ENCODE results near the gene RAD52.
"Not testable (repeated sequence)": the region's sequence is repeated elsewhere in the genome, so short reads cannot be mapped to it uniquely, and the experiment has no call there.

The RAD52 gene

DNA sequence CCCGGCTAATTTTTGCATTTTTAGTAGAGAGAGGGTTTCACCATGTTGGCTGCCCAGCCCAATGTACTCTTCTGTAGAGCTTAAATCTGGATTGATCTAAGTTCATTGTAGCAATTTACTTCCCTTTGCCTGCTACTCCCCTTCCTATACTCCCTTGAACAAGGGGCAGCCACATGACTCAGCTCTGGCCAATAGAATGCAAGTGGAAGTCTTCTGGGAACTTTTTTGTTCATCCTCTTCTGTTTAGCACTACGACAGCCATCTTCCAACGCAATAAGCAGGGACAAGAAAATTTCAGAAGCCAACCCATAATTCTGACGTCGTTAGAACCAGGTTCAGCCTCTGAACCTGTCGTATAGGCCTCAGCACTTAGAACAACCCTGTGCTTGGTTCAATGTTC lies 6.4 kb upstream of the RAD52 start:
- H3K9ac ChIP-seq (ENCODE audit: low read depth, low read length), result no peak overlapping the region
- H3K4me1 ChIP-seq (ENCODE audit: control insufficient read depth, insufficient read depth, low read length), result peaks cover 22% of the 10 kb centered on the region
- no peaks in the 10 kb centered on the region for H3K27me3 ChIP-seq (ENCODE audit: control insufficient read depth, insufficient read depth, low read length)
- H3K9me3 ChIP-seq (replicated peaks; ENCODE audit: low read length), result no peaks in the 10 kb centered on the region
- H3K36me3 ChIP-seq (ENCODE audit: insufficient read depth, low read length), result no peaks in the 10 kb centered on the region
- H3K4me2 ChIP-seq (ENCODE audit: low read length), result no peak overlapping the region
- no peak overlapping the region for H3K4me3 ChIP-seq (ENCODE audit: low read length)

DNA sequence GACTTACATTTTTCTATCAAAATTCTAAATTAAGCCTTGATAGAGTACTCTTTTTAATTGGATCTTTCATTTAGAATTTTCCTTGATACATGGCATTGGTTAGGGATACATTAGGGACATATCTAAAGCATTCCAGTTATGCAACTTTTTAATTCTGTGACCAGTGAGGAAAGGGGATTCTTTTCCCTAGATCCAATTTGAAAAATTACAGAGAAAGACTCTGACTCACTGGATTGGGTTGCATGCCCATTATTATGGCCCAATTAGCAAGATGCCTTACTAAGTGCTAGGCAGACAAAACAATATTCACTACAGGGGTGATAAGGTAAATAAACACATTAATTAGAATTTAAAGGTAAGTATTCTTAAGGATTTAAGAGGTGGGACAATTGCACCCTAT lies 5.2 kb upstream of the RAD52 start:
- H3K4me2 ChIP-seq (ENCODE audit: low read length), result no peak overlapping the region
- no peaks in the 10 kb centered on the region for H3K9me3 ChIP-seq (replicated peaks; ENCODE audit: low read length)
- no peaks in the 10 kb centered on the region for H3K36me3 ChIP-seq (ENCODE audit: insufficient read depth, low read length)
- H3K4me1 ChIP-seq (ENCODE audit: control insufficient read depth, insufficient read depth, low read length), result peaks cover 22% of the 10 kb centered on the region
- H3K4me3 ChIP-seq (ENCODE audit: low read length), result no peak overlapping the region
- no peaks in the 10 kb centered on the region for H3K27me3 ChIP-seq (ENCODE audit: control insufficient read depth, insufficient read depth, low read length)
- no peak overlapping the region for H3K9ac ChIP-seq (ENCODE audit: low read depth, low read length)

DNA sequence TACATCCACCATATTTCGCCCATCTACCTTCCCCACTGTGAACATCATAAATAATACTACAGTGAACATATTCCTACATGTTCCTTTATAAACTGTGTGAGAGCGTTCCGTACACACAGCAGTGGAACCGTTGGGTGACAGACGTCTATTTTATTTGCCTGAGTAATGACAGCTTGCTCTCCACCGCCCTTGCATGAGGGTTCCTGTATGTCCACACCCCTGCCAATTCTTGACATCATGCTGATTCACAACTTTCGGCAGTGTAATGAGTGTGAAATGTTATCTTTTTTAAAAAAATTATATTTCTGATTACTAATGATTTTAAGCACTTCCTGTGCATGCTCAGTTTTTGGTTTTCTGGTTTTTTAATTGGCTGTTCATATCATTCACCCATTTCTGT lies 4.3 kb upstream of the RAD52 start:
- H3K4me1 ChIP-seq (ENCODE audit: control insufficient read depth, insufficient read depth, low read length), result peaks cover 20% of the 10 kb centered on the region
- H3K4me2 ChIP-seq (ENCODE audit: low read length), result peak overlapping the region; percentile 72
- H3K36me3 ChIP-seq (ENCODE audit: insufficient read depth, low read length), result no peaks in the 10 kb centered on the region
- no peak overlapping the region for H3K4me3 ChIP-seq (ENCODE audit: low read length)
- H3K9ac ChIP-seq (ENCODE audit: low read depth, low read length), result peak overlapping the region; percentile 5
- no peaks in the 10 kb centered on the region for H3K9me3 ChIP-seq (replicated peaks; ENCODE audit: low read length)
- H3K27me3 ChIP-seq (ENCODE audit: control insufficient read depth, insufficient read depth, low read length), result no peaks in the 10 kb centered on the region

DNA sequence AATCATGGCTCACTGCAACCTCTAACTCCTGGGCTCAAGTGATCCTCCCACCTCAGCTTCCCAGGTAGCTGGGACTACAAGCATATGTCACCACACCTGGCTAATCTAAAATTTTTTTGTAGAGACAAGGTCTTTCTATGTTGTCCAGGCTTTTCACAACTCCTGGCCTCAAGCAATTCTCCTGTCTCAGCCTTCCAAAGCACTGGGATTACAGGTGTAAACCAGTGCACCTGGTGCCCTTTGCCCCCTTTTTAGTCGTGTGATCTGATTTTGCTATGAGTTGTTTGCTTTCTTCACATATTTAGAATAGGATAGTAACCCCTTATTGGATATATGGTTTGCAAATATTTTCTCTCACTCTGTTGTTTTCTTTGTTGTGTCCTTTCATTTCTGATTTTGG lies 1.7 kb upstream of the RAD52 start:
- Histone ChIP-seq H3K9me3 (replicated peaks; ENCODE audit: low read length) (no peaks in the 10 kb centered on the region), H3K4me3 (ENCODE audit: low read length) (no peak overlapping the region), H3K4me1 (ENCODE audit: control insufficient read depth, insufficient read depth, low read length) (peaks cover 27% of the 10 kb centered on the region), H3K4me2 (ENCODE audit: low read length) (no peak overlapping the region), H3K36me3 (ENCODE audit: insufficient read depth, low read length) (no peaks in the 10 kb centered on the region), H3K27me3 (ENCODE audit: control insufficient read depth, insufficient read depth, low read length) (no peaks in the 10 kb centered on the region), H3K9ac (ENCODE audit: low read depth, low read length) (no peak overlapping the region)

DNA sequence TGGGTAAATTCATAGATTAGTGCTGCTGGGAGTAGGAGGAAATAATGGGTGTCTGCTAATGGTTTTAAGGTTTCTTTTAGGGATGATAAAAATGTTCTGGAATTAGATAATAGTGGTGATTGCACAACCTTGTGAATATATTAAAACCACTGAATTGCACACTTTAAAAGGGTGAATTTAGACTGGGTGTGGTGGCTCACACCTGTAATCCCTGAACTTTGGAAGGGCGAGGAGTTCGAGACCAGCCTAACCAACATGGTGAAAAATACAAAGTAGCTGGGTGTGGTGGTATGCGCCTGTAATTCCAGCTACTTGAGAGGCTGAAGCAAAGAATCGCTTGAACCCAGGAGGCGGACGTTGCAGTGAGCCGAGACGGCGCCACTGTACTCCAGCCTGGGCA lies 1.3 kb downstream of the RAD52 start:
- H3K4me1 ChIP-seq (ENCODE audit: control insufficient read depth, insufficient read depth, low read length), result peaks cover 20% of the 10 kb centered on the region
- H3K4me3 ChIP-seq (ENCODE audit: low read length), result peak overlapping the region; percentile 79
- no peaks in the 10 kb centered on the region for H3K36me3 ChIP-seq (ENCODE audit: insufficient read depth, low read length)
- H3K4me2 ChIP-seq (ENCODE audit: low read length), result peak overlapping the region; percentile 89
- H3K9me3 ChIP-seq (replicated peaks; ENCODE audit: low read length), result no peaks in the 10 kb centered on the region
- peak overlapping the region; percentile 86 for H3K9ac ChIP-seq (ENCODE audit: low read depth, low read length)
- no peaks in the 10 kb centered on the region for H3K27me3 ChIP-seq (ENCODE audit: control insufficient read depth, insufficient read depth, low read length)

DNA sequence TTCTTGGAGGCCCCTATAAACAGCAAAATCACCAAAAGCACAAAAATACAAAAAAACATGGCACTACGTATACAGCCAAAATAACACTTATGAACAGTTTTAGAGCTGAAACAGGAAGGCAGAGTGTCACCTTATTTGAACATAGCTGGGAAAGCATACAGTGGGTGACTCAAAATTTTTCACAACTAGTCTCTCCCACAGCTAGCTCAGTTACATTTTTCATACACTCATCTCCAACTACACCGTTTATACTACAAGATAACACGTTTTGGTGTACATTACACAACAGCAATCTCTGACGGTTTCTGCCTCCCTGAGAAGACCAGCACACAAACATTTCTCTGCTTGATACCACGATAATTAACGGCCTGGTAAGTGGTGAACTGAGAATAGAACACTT lies 2.9 kb downstream of the RAD52 start:
- Histone ChIP-seq H3K4me2 (ENCODE audit: low read length) (no peak overlapping the region), H3K36me3 (ENCODE audit: insufficient read depth, low read length) (no peaks in the 10 kb centered on the region), H3K9ac (ENCODE audit: low read depth, low read length) (no peak overlapping the region), H3K9me3 (replicated peaks; ENCODE audit: low read length) (no peaks in the 10 kb centered on the region), H3K27me3 (ENCODE audit: control insufficient read depth, insufficient read depth, low read length) (no peaks in the 10 kb centered on the region), H3K4me1 (ENCODE audit: control insufficient read depth, insufficient read depth, low read length) (peaks cover 22% of the 10 kb centered on the region), H3K4me3 (ENCODE audit: low read length) (no peak overlapping the region)

DNA sequence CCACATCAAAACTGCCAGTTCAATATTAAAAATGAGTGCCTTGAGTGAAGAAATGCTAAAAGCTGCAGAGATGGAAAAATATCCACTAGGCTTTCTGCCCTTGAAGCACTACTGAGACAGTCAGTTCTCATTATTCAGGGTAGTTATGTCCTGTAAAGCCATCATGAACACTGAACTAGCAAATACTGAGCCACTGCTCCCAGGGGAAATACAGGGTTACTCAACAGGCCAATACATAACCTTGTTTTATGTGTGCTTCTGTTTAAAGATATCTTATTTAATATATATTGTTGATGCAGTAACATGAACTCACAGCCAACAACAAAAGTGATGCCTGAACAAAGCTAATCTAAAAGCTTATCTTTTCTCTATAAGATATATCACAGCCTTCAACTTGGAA lies 3.3 kb downstream of the RAD52 start:
- peaks cover 22% of the 10 kb centered on the region for H3K4me1 ChIP-seq (ENCODE audit: control insufficient read depth, insufficient read depth, low read length)

DNA sequence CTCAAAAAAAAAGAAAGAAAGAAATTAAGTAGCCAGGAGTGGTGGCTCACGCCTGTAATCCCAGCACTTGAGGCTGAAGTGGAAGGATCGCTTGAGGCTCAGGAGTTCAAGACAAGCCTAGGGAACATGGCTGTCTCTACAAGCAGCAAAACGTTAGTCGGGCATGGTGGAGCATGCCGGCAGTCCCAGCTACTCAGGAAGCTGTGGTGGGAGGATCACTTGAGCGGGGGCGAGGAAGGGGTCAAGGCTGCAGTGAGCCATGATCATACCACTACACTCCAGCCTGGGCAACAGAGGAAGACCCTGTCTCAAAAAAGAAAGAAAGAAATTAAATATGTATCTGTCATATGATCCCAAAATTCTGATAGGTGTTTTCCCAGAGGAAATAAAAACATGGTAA lies 5.3 kb downstream of the RAD52 start:
- Histone ChIP-seq H3K4me3 (ENCODE audit: low read length) (no peak overlapping the region), H3K4me1 (ENCODE audit: control insufficient read depth, insufficient read depth, low read length) (peaks cover 22% of the 10 kb centered on the region), H3K27me3 (ENCODE audit: control insufficient read depth, insufficient read depth, low read length) (no peaks in the 10 kb centered on the region), H3K4me2 (ENCODE audit: low read length) (no peak overlapping the region), H3K9me3 (replicated peaks; ENCODE audit: low read length) (no peaks in the 10 kb centered on the region), H3K36me3 (ENCODE audit: insufficient read depth, low read length) (no peaks in the 10 kb centered on the region), H3K9ac (ENCODE audit: low read depth, low read length) (no peak overlapping the region)

More for the DNA sequence above, 3.3 kb downstream of the RAD52 start:
- no peaks in the 10 kb centered on the region for H3K36me3 ChIP-seq (ENCODE audit: insufficient read depth, low read length)
- no peaks in the 10 kb centered on the region for H3K27me3 ChIP-seq (ENCODE audit: control insufficient read depth, insufficient read depth, low read length)
- H3K9ac ChIP-seq (ENCODE audit: low read depth, low read length), result no peak overlapping the region
- no peak overlapping the region for H3K4me2 ChIP-seq (ENCODE audit: low read length)
- no peak overlapping the region for H3K4me3 ChIP-seq (ENCODE audit: low read length)
- no peaks in the 10 kb centered on the region for H3K9me3 ChIP-seq (replicated peaks; ENCODE audit: low read length)

DNA sequence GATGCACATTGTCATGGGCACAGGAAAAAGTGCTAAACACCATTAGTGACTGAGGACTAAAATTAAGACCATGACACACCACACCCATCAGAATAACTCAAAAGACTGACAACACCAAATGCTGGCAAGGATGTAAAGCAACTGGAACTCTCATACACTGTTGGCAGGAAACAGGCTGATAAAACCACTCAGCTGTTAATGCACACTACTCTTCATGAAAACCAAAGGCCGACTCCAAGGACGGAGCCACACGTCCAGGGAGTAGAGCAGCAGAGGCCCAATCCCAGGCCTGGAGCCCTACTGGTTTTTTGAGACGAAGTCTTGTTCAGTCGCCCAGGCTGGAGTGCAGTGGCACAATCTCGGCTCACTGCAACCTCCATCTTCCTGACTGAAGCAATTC lies 6.4 kb downstream of the RAD52 start:
- Histone ChIP-seq H3K9ac (ENCODE audit: low read depth, low read length) (no peak overlapping the region), H3K4me1 (ENCODE audit: control insufficient read depth, insufficient read depth, low read length) (peaks cover 16% of the 10 kb centered on the region), H3K27me3 (ENCODE audit: control insufficient read depth, insufficient read depth, low read length) (no peaks in the 10 kb centered on the region), H3K36me3 (ENCODE audit: insufficient read depth, low read length) (peaks cover 5% of the 10 kb centered on the region), H3K4me2 (ENCODE audit: low read length) (no peak overlapping the region), H3K4me3 (ENCODE audit: low read length) (no peak overlapping the region), H3K9me3 (replicated peaks; ENCODE audit: low read length) (no peaks in the 10 kb centered on the region)

DNA sequence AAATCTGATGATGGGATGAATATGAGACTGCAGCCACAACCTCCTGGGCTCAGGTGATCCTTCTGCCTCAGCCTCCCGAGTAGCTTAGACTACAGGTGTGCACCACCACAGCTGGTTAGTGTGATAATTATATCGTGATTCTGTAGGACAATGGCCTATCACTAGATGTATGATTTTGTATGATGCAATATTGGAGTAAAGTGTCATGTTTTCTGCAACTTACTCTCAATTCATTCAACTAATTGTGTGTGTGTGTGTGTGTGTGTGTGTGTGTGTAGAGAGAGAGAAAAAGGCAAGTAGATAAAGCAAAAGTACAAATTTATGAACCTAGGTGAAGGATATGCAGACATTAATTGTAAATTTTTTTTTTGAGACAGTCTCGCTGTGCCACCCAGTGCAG lies 10.7 kb downstream of the RAD52 start:
- H3K27me3 ChIP-seq (ENCODE audit: control insufficient read depth, insufficient read depth, low read length), result no peaks in the 10 kb centered on the region
- no peak overlapping the region for H3K4me3 ChIP-seq (ENCODE audit: low read length)
- H3K36me3 ChIP-seq (ENCODE audit: insufficient read depth, low read length), result peaks cover 5% of the 10 kb centered on the region
- no peaks in the 10 kb centered on the region for H3K9me3 ChIP-seq (replicated peaks; ENCODE audit: low read length)
- H3K4me2 ChIP-seq (ENCODE audit: low read length), result no peak overlapping the region
- H3K9ac ChIP-seq (ENCODE audit: low read depth, low read length), result no peak overlapping the region
- H3K4me1 ChIP-seq (ENCODE audit: control insufficient read depth, insufficient read depth, low read length), result peaks cover 7% of the 10 kb centered on the region

DNA sequence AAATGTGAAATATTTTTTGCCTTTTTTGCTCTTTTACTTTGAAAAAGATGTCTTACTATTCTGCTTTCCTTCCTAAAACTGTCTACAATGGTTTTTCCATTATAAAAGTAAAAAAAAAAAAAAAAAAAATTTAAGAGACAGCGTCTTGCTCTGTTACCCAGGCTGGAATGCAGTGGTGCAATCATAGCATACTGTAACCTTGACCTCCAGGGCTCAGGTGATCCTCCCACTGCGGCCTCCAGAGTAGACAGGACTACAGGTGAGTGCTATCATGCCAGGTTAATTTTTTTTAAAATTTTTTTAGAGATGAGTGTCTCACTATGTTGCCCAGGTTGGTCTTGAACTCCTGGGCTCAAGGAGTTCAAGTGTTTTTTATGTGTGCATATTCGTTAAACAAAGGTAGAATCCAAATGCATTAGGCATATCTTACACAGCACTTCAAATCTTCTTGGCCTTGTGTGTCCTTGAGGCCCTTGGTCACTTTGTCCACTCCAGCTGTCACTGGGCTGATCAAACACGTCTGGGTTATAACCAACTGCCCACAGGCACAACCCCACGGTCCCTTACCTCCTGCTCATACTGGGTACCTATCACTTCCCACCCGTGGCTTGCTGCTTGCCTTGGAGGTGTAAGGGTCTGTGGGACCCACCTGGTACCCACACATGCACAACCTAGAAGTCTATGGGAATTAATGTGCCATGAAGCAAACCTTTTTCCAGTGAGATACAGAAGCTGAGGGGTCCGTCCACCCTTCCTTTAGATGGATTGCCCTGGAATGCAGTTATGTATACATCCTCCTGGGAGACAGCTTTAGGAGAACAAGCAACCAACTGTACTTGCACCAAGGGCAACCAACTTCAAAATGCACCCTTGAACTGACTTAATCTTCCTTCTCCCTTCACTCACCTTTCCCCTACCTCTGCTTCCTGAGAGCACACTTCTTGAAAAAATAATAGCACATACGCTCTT lies 12.8 kb downstream of the RAD52 start:
- H3K36me3 ChIP-seq (ENCODE audit: insufficient read depth, low read length), result peaks cover 11% of the 10 kb centered on the region
- no peaks in the 10 kb centered on the region for H3K9me3 ChIP-seq (replicated peaks; ENCODE audit: low read length)
- H3K27me3 ChIP-seq (ENCODE audit: control insufficient read depth, insufficient read depth, low read length), result no peaks in the 10 kb centered on the region
- no peak overlapping the region for H3K4me2 ChIP-seq (ENCODE audit: low read length)
- no peak overlapping the region for H3K9ac ChIP-seq (ENCODE audit: low read depth, low read length)
- H3K4me3 ChIP-seq (ENCODE audit: low read length), result no peak overlapping the region
- no peaks in the 10 kb centered on the region for H3K4me1 ChIP-seq (ENCODE audit: control insufficient read depth, insufficient read depth, low read length)

DNA sequence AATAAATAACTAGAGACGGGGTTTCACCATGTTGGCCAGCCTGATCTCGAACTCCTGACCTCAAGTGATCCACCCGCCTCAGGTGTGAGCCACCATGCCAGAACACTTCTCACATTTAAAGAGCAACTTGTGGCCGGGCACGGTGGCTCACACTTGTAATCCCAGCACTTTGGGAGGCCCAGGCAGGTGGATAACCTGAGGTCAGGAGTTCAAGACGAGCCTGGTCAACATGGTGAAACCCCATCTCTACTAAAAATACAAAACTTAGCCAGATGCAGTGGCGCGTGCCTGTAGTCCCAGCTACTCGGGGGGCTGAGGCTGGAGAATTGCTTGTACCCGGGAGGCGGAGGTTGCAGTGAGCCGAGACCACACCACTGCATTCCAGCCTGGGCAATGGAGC lies 13.6 kb downstream of the RAD52 start:
- not testable (repeated sequence) for H3K4me2 ChIP-seq (ENCODE audit: low read length); H3K4me1 ChIP-seq (ENCODE audit: control insufficient read depth, insufficient read depth, low read length); H3K4me3 ChIP-seq (ENCODE audit: low read length); H3K9me3 ChIP-seq (replicated peaks; ENCODE audit: low read length); H3K27me3 ChIP-seq (ENCODE audit: control insufficient read depth, insufficient read depth, low read length); H3K9ac ChIP-seq (ENCODE audit: low read depth, low read length)
- H3K36me3 ChIP-seq (ENCODE audit: insufficient read depth, low read length), result peaks cover 19% of the 10 kb centered on the region
